ENCODE results near the gene ZC2HC1C. TPM values are rescaled to one million over a fixed set of nuclear protein-coding genes. Genes with fewer than 3 reads are reported as not detected.

Gene ZC2HC1C
- total RNA-seq, 1 donor, result 1.1 TPM

DNA sequence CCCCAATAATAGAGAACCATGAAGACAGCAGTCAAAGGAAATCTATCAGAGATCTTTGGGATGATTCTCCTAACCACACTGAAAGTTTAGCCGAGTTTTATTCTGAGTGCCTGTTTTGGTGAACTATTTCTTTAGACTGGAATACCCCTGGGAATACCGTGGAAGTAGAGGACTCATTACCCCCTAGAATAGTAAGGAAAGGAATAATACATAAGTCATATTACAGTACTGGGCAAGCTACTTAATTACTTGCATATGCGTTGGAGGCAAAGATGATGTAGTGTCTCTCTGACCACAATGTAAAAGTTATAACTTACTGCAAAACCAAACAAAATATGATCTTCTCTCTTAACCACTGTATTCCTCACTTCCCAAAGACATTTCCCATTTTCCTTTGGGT lies 25.5 kb downstream of the ZC2HC1C start:
- Histone ChIP-seq H3K27ac (ENCODE audit: low read depth, low read length) (peak overlapping the region; percentile 46), H3K27me3 (ENCODE audit: insufficient read depth, low read length) (no peaks in the 10 kb centered on the region), H3K4me1 (ENCODE audit: insufficient read depth, low read length) (peaks cover 4% of the 10 kb centered on the region), H3K79me2 (ENCODE audit: insufficient read depth, low read length) (no peaks in the 10 kb centered on the region), H2AFZ (ENCODE audit: low read length) (no peak overlapping the region), H3K36me3 (ENCODE audit: insufficient read depth, low read length) (peaks cover 70% of the 10 kb centered on the region), H3K4me3 (ENCODE audit: insufficient read depth, low read length) (no peak overlapping the region), H3K4me2 (ENCODE audit: insufficient read depth, low read length) (peak overlapping the region; percentile 7), H3K9me3 (ENCODE audit: low read depth, low read length) (no peaks in the 10 kb centered on the region), H4K20me1 (ENCODE audit: insufficient read depth, low read length) (peaks cover 6% of the 10 kb centered on the region)
- TF ChIP-seq, protein P1, sequence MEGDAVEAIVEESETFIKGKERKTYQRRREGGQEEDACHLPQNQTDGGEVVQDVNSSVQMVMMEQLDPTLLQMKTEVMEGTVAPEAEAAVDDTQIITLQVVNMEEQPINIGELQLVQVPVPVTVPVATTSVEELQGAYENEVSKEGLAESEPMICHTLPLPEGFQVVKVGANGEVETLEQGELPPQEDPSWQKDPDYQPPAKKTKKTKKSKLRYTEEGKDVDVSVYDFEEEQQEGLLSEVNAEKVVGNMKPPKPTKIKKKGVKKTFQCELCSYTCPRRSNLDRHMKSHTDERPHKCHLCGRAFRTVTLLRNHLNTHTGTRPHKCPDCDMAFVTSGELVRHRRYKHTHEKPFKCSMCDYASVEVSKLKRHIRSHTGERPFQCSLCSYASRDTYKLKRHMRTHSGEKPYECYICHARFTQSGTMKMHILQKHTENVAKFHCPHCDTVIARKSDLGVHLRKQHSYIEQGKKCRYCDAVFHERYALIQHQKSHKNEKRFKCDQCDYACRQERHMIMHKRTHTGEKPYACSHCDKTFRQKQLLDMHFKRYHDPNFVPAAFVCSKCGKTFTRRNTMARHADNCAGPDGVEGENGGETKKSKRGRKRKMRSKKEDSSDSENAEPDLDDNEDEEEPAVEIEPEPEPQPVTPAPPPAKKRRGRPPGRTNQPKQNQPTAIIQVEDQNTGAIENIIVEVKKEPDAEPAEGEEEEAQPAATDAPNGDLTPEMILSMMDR (IDR thresholded peaks at IDR 0.05; ENCODE audit: extremely low read depth, low read depth, low read length), result no peak
- peak; percentile 34 for DNase-seq (ENCODE audit: insufficient read length, low spot score, missing footprints)

DNA sequence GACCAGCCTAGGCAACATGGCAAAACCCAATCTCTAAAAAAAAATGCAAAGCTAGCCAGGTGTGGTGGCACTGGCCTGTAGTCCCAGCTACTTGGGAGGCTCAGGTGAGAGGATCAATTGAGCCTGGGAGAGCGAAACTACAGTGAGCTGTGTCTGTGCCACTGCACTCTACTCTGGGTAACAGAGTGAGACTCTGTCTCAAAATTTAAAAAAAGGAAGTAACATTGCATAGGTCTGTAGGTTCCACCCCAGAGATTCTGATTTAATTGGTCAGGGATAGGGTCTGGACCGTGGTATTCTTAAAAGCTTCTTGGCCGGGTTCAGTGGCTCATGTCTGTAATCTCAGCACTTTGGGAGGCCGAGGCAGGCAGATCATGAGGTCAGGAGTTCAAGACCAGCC lies 26.2 kb downstream of the ZC2HC1C start:
- TF ChIP-seq, protein P1 (IDR thresholded peaks at IDR 0.05; ENCODE audit: extremely low read depth, low read depth, low read length), result no peak
- H3K27ac ChIP-seq (ENCODE audit: low read depth, low read length), result no peak overlapping the region
- H3K27me3 ChIP-seq (ENCODE audit: insufficient read depth, low read length), result no peaks in the 10 kb centered on the region
- H3K9me3 ChIP-seq (ENCODE audit: low read depth, low read length), result no peaks in the 10 kb centered on the region
- no peak for DNase-seq (ENCODE audit: insufficient read length, low spot score, missing footprints)
- peaks cover 6% of the 10 kb centered on the region for H4K20me1 ChIP-seq (ENCODE audit: insufficient read depth, low read length)
- H3K36me3 ChIP-seq (ENCODE audit: insufficient read depth, low read length), result peaks cover 72% of the 10 kb centered on the region
- peaks cover 4% of the 10 kb centered on the region for H3K4me1 ChIP-seq (ENCODE audit: insufficient read depth, low read length)
- no peaks in the 10 kb centered on the region for H3K79me2 ChIP-seq (ENCODE audit: insufficient read depth, low read length)
- no peak overlapping the region for H2AFZ ChIP-seq (ENCODE audit: low read length)
- no peak overlapping the region for H3K4me3 ChIP-seq (ENCODE audit: insufficient read depth, low read length)
- H3K4me2 ChIP-seq (ENCODE audit: insufficient read depth, low read length), result no peak overlapping the region

DNA sequence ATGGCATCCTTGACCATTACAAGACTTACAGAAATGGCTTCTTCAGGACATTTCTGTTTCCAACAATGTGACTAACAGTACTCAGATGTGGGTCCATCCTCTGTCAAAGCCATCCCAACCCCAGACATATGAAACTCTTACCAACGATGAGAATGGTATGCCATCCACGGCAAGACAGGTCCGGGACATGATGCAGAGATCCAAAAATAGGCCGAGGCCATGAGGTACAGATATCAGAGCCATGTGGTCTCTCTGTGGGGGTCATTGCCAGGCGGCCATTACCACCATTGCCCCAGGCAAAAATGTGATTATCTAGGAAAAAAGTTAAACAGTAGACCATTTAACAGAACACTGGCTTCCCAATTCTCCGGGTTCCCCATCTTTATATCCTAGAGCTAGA lies 27.5 kb downstream of the ZC2HC1C start:
- Histone ChIP-seq H2AFZ (ENCODE audit: low read length) (no peak overlapping the region), H3K27ac (ENCODE audit: low read depth, low read length) (no peak overlapping the region), H4K20me1 (ENCODE audit: insufficient read depth, low read length) (peaks cover 6% of the 10 kb centered on the region), H3K9me3 (ENCODE audit: low read depth, low read length) (no peaks in the 10 kb centered on the region), H3K79me2 (ENCODE audit: insufficient read depth, low read length) (no peaks in the 10 kb centered on the region), H3K4me1 (ENCODE audit: insufficient read depth, low read length) (peaks cover 4% of the 10 kb centered on the region), H3K4me3 (ENCODE audit: insufficient read depth, low read length) (no peak overlapping the region), H3K36me3 (ENCODE audit: insufficient read depth, low read length) (peaks cover 77% of the 10 kb centered on the region), H3K4me2 (ENCODE audit: insufficient read depth, low read length) (no peak overlapping the region), H3K27me3 (ENCODE audit: insufficient read depth, low read length) (no peaks in the 10 kb centered on the region)
- DNase-seq (ENCODE audit: insufficient read length, low spot score, missing footprints), result no peak
- TF ChIP-seq, protein P1 (IDR thresholded peaks at IDR 0.05; ENCODE audit: extremely low read depth, low read depth, low read length), result no peak

DNA sequence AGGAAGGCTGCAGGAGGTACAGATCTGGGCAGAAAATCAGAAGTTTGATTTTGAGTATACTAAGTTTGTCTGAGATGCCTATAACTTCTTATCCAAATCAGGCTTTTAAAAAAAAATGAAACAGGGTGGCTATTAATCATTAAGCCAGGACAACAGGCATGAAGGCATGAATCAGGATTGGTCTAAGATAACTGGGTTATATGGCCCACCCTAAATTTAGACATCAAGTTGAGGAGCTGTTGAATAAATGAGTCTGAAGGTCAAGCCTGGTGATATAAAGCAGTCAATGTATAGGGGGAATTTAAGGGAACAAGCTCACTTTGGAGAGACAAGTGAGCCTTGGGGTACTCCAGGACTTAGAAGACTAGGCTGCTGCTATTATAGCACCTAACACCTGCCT lies 28.8 kb downstream of the ZC2HC1C start:
- no peak for DNase-seq (ENCODE audit: insufficient read length, low spot score, missing footprints)
- peaks cover 72% of the 10 kb centered on the region for H3K36me3 ChIP-seq (ENCODE audit: insufficient read depth, low read length)

More for the DNA sequence above, 28.8 kb downstream of the ZC2HC1C start:
- no peaks in the 10 kb centered on the region for H3K27me3 ChIP-seq (ENCODE audit: insufficient read depth, low read length)
- H3K4me3 ChIP-seq (ENCODE audit: insufficient read depth, low read length), result no peak overlapping the region
- H3K27ac ChIP-seq (ENCODE audit: low read depth, low read length), result no peak overlapping the region
- H4K20me1 ChIP-seq (ENCODE audit: insufficient read depth, low read length), result peaks cover 6% of the 10 kb centered on the region
- no peaks in the 10 kb centered on the region for H3K9me3 ChIP-seq (ENCODE audit: low read depth, low read length)
- H3K4me2 ChIP-seq (ENCODE audit: insufficient read depth, low read length), result no peak overlapping the region
- H3K79me2 ChIP-seq (ENCODE audit: insufficient read depth, low read length), result no peaks in the 10 kb centered on the region
- peaks cover 4% of the 10 kb centered on the region for H3K4me1 ChIP-seq (ENCODE audit: insufficient read depth, low read length)
- no peak overlapping the region for H2AFZ ChIP-seq (ENCODE audit: low read length)
- TF ChIP-seq, protein P1 (IDR thresholded peaks at IDR 0.05; ENCODE audit: extremely low read depth, low read depth, low read length), result no peak

All from osteoblast (primary cell).